ENCODE measurements around the gene TTC12.

The TTC12 gene

GRCh38 chr11:113350336-113351067 lies 36.1 kb downstream of the TTC12 start:
- no peak for TF ChIP-seq EGR1 (IDR thresholded peaks at IDR 0.05)
- no peak for TF ChIP-seq REST (IDR thresholded peaks at IDR 0.05; ENCODE audit: low read depth)
- TF ChIP-seq USF1 (IDR thresholded peaks at IDR 0.05), result no peak
- TF ChIP-seq EP300 (IDR thresholded peaks at IDR 0.05; ENCODE audit: borderline replicate concordance), result no peak
- TF ChIP-seq CREB1 (IDR thresholded peaks at IDR 0.05; ENCODE audit: low read depth), result no peak
- no peak for TF ChIP-seq TAF1 (IDR thresholded peaks at IDR 0.05; ENCODE audit: low read depth)
- TF ChIP-seq TCF12 (IDR thresholded peaks at IDR 0.05; ENCODE audit: low read depth), result no peak
- TF ChIP-seq MAX (IDR thresholded peaks at IDR 0.05), result no peak
- no peak for TF ChIP-seq CEBPB (IDR thresholded peaks at IDR 0.05)
- TF ChIP-seq FOXM1 (IDR thresholded peaks at IDR 0.05; ENCODE audit: borderline replicate concordance, low read depth), result no peak
- no peak for TF ChIP-seq TEAD4 (IDR thresholded peaks at IDR 0.05)
- TF ChIP-seq NFIC (IDR thresholded peaks at IDR 0.05), result no peak
- no peak for TF ChIP-seq RAD21 (IDR thresholded peaks at IDR 0.05; ENCODE audit: low read depth)
- no peak for TF ChIP-seq YY1 (IDR thresholded peaks at IDR 0.05; ENCODE audit: low read depth)
- no peak for TF ChIP-seq ZBTB7A (IDR thresholded peaks at IDR 0.05; ENCODE audit: low read depth)

- TF ChIP-seq FOXM1 (IDR thresholded peaks at IDR 0.05; ENCODE audit: borderline replicate concordance, low read depth), result no peak
- TF ChIP-seq CREB1 (IDR thresholded peaks at IDR 0.05; ENCODE audit: low read depth), result no peak
Observed at GRCh38 chr11:113351068-113351450, 36.7 kb downstream of the TTC12 start.

- TF ChIP-seq USF1 (IDR thresholded peaks at IDR 0.05), result no peak
- TF ChIP-seq YY1 (IDR thresholded peaks at IDR 0.05; ENCODE audit: low read depth), result no peak
- TF ChIP-seq FOXM1 (IDR thresholded peaks at IDR 0.05; ENCODE audit: borderline replicate concordance, low read depth), result no peak
- no peak for TF ChIP-seq EP300 (IDR thresholded peaks at IDR 0.05; ENCODE audit: borderline replicate concordance)
- TF ChIP-seq TEAD4 (IDR thresholded peaks at IDR 0.05), result no peak
- no peak for TF ChIP-seq NFIC (IDR thresholded peaks at IDR 0.05)
- TF ChIP-seq TAF1 (IDR thresholded peaks at IDR 0.05; ENCODE audit: low read depth), result no peak
- no peak for TF ChIP-seq REST (IDR thresholded peaks at IDR 0.05; ENCODE audit: low read depth)
- no peak for TF ChIP-seq TCF12 (IDR thresholded peaks at IDR 0.05; ENCODE audit: low read depth)
- TF ChIP-seq RAD21 (IDR thresholded peaks at IDR 0.05; ENCODE audit: low read depth), result no peak
- TF ChIP-seq CREB1 (IDR thresholded peaks at IDR 0.05; ENCODE audit: low read depth), result no peak
- no peak for TF ChIP-seq MAX (IDR thresholded peaks at IDR 0.05)
- TF ChIP-seq EGR1 (IDR thresholded peaks at IDR 0.05), result no peak
- no peak for TF ChIP-seq ZBTB7A (IDR thresholded peaks at IDR 0.05; ENCODE audit: low read depth)
- TF ChIP-seq CEBPB (IDR thresholded peaks at IDR 0.05), result no peak
Observed at GRCh38 chr11:113351480-113351879, 37.1 kb downstream of the TTC12 start.

- TF ChIP-seq CEBPB (IDR thresholded peaks at IDR 0.05) (no peak), MAX (IDR thresholded peaks at IDR 0.05) (no peak), RAD21 (IDR thresholded peaks at IDR 0.05; ENCODE audit: low read depth) (no peak), EP300 (IDR thresholded peaks at IDR 0.05; ENCODE audit: borderline replicate concordance) (no peak), USF1 (IDR thresholded peaks at IDR 0.05) (no peak), CREB1 (IDR thresholded peaks at IDR 0.05; ENCODE audit: low read depth) (no peak), ZBTB7A (IDR thresholded peaks at IDR 0.05; ENCODE audit: low read depth) (no peak)
Observed at GRCh38 chr11:113356203-113356602, 41.8 kb downstream of the TTC12 start.

- TF ChIP-seq RAD21 (IDR thresholded peaks at IDR 0.05; ENCODE audit: low read depth), result no peak
- TF ChIP-seq USF1 (IDR thresholded peaks at IDR 0.05), result no peak
- no peak for TF ChIP-seq EGR1 (IDR thresholded peaks at IDR 0.05)
- no peak for TF ChIP-seq REST (IDR thresholded peaks at IDR 0.05; ENCODE audit: low read depth)
- TF ChIP-seq TAF1 (IDR thresholded peaks at IDR 0.05; ENCODE audit: low read depth), result no peak
- TF ChIP-seq TEAD4 (IDR thresholded peaks at IDR 0.05), result no peak
- no peak for TF ChIP-seq CREB1 (IDR thresholded peaks at IDR 0.05; ENCODE audit: low read depth)
- TF ChIP-seq MAX (IDR thresholded peaks at IDR 0.05), result no peak
- TF ChIP-seq CEBPB (IDR thresholded peaks at IDR 0.05), result no peak
- no peak for TF ChIP-seq FOXM1 (IDR thresholded peaks at IDR 0.05; ENCODE audit: borderline replicate concordance, low read depth)
- no peak for TF ChIP-seq TCF12 (IDR thresholded peaks at IDR 0.05; ENCODE audit: low read depth)
- TF ChIP-seq NFIC (IDR thresholded peaks at IDR 0.05), result no peak
- TF ChIP-seq EP300 (IDR thresholded peaks at IDR 0.05; ENCODE audit: borderline replicate concordance), result no peak
- no peak for TF ChIP-seq YY1 (IDR thresholded peaks at IDR 0.05; ENCODE audit: low read depth)
- no peak for TF ChIP-seq ZBTB7A (IDR thresholded peaks at IDR 0.05; ENCODE audit: low read depth)
Observed at GRCh38 chr11:113363406-113363805, 49.0 kb downstream of the TTC12 start.

All from Ishikawa (cell line).